ENCODE measurements around the gene GHRH.

GHRH gene

DNA sequence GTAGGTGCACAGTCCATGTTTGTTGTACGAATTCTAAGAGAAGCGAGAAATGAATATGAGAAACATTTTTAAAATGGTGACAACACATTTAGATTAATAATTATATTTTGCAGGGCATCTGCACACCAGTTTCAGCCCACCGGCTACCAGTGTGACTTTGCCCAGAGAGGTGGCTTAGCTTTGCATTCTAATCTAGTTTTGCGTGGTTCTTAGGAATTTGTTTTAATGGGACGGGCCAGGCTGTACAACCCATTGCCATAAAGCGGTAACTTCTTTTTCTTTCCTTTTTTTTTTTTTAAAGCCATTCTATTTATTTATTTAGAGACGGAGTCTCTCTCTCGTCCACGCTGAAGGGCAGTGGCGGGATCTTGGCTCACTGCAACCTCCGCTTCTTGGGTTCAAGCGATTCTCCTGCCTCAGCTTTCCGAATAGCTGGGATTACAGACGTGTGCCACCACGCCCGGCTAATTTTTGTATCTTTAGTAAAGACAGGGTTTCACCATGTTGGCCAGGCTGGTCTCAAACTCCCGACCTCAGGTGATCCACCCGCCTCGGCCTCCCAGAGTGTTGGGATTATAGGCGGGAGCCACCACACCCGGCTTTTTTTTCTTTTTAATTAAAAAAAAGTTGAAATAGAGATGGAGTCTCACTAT, 28.7 kb upstream of the GHRH start:
- no peak for DNase-seq

- DNase-seq, result no peak
These were observed 26.5 kb upstream of the GHRH start for GRCh38 chr20:37288091-37288490.

DNA sequence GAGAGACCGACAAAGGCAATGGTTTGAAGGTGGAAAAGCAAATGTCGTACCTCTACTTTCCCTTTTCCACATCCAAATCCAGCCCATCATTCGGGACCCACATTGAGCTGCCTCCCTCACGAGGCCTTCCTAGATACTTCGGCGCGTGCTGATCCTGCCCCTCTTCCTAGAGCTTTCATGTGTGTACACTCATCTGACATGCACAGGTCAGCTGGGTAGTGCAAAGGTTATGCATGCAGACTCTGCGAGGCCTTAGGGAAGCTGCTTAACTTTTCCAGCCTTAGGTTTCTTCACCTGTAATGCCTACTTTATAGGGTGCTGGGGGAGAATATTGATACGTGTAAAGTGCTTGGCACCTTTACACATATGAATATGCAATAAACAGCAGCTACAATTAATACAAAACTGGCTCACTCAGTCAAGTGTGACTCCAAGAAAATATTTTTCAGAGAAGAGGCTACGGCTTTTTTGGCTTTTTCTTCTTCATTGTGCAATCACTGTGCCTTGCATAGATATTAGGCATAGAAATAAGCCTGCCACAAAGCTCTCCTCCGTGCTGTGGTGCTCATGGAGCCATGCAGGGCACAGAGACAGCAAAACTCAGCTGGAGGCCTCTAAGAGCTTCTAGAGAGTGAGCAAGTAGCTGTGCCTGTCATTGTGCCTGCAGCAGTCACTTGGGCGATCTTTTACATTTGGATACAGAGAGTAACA, 24.2 kb upstream of the GHRH start:
- DNase-seq, result no peak

- no peak for DNase-seq
These were observed 23.1 kb upstream of the GHRH start for GRCh38 chr20:37284691-37285161.

- DNase-seq, result no peak
These were observed 22.0 kb upstream of the GHRH start for GRCh38 chr20:37283530-37284195.

DNA sequence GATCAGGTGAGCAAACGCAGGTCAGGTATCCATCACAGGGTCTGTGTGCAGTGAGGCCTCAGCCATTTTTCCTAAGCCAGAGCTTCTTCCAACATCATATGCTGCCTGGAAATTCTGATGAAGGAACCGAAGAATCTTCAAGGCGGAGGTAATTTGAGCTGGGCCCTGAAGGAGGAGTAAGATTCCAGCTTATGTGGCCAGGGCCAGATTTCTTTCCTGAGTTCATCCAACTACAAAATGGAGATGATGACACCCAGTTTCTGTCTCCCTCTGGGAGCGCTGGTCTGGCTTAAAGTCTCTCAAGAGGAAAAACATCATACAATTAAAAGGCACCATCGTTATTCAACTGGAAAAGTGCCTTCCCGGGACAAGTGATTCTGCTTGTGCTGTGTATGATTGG, 20.9 kb upstream of the GHRH start:
- no peak for DNase-seq

DNA sequence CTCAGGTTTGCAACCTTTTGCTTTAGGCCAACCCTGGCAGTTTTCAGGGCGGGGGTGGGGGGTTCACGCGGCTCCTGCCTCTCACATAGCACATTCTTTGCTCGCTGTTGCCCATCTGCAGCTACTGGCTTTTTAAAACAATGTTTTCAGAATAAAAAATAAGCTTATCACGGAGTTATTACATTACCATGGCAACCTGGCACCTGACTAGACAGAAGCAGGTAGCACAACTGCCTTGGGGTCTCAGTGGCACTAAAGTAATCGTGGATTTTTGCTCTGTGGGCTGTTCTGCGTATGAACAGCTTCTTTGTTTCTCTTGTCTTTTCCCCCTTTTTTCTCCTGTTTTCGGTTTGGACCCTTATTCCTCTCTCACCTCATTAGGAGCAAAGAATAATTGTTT, 18.8 kb upstream of the GHRH start:
- no peak for DNase-seq

- DNase-seq, result no peak
These were observed 18.2 kb upstream of the GHRH start for GRCh38 chr20:37279820-37280219.

- no peak for DNase-seq
These were observed 17.5 kb upstream of the GHRH start for GRCh38 chr20:37278966-37279590.

DNA sequence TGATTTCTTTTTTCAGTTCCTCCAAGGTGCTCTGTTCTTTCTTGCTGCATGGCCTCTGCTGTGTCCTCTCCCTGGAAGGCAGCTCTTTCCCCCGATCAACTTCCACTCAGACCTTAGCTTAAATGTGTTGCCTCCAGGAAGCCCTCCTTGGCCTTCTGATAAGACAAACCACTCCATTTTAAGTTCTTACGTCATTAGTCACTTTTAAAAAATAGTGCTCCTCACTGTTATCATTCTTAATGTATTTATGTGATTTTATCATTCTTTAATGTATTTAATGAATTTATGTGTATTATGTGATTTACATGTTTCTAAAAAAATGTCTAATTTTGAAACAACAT, 15.6 kb upstream of the GHRH start:
- DNase-seq, result no peak

GRCh38 chr20:37276494-37277252, 15.1 kb upstream of the GHRH start:
- no peak for DNase-seq

DNA sequence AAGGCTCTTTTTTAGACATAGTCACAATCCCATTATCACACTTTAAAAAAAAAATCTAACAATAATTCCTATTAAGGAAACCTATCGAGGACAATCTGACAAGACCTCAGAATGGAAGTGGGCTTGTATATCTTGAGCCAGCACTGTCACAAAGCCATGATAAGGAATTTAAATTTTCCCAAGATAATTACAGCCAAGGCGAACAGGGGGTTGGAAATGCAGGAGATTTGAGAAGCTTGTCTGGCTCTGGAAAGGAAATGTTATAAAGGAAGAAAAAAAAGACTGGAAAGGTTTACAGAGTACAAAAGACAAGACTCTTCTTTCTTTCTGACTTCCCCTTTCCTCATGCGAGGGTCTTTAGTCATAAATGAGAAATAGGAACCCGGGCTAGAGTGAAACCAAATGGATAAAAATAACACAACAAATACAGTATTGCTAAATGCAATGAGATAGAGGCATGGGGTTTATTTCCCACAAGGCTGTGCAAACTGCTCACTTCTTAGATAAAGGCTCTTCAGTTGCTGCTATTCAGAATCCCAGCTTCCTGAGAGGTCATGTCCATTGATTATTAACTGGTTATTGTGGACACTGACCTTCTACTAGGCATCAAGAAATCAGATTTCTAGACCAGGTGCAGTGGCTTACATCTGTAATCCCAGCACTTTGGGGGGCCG, 13.4 kb upstream of the GHRH start:
- DNase-seq, result no peak

DNA sequence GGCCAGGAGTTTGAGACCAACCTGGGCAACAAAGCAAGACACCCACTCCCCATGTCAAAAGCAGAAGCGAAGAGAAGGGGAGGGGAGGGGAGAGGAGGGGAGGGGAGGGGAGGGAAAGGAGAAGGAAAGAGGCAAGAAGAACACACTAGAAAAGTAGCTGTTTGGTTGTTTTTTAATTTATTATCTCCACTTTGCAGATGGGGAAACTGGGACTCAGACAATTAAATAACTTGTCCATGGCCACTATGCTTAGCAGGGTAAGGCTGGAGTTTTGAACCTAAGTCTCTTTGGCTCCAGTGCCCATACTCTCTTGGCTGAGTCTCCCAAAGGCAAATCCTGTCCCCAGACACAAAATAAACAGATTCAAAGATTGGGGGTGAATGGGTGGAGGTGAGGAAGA, 12.4 kb upstream of the GHRH start:
- no peak for DNase-seq

- DNase-seq, result no peak
These were observed 9.8 kb upstream of the GHRH start for GRCh38 chr20:37271421-37271768.

GRCh38 chr20:37270576-37271420, 9.2 kb upstream of the GHRH start:
- DNase-seq, result no peak

DNA sequence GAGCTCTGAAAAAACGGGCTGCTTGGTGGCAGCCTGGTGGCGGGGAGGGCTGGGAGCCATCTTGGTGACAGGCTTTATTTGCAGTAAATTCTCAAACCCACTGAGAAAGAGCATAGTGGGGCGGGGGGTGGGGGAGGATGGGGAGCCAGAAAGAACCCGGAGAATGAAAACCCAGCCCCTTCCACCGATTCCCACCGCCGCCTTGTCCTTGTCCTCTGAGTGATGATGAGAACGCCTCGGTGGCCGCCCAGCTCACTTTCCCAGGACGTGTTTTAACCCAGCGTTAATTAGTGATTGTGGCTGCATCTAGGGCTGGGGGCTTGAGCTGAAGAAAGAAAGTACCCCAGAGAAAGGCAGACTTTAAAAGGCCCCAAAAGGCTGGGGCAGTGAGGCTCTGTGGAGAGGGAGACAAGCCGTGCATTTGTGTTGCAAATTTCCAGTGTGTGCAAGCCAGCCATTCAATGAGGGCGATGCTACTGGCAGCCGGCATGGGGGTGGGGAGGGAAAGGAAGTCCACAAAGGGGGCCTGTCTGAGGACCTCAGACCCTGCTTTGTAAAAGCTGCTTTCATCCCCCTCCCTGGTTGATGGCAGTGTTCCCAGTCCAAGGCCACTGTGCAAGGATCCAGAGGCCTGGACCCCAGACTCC, 6.2 kb upstream of the GHRH start:
- DNase-seq, result no peak

DNA sequence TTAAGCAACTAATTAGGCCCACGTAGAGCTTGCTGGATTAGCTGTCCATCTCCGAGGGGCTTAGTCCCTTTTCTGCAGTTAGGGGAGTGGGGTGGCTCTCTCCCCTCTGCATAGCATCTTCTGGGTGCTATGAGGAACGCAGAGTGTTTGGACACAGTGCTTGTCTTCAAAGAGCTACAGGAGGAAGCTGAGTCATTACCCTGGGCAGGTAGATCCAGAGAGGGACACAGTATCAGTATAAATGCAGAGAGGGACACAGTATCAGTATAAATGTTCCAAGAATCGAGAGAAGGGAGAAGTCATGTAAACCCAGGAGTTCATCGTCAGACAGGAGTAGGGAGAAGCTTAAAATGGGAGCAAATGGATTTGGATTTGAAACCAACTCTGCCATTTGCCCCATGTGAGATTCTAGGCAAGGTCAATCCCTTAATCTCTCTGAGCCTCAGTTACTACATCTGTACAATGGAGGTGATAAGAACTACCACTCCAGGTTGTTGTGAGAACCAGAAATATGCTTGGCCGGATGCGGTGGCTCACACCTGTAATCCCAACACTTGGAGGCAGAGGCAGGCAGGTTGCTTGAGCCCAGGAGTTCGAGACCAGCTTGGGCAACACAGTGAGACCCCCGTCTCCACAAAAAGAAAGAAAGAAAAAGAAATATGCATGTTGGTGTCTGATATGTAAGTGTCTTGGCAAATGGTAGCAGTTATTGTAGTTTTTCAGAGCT, 5.5 kb upstream of the GHRH start:
- DNase-seq, result no peak

GRCh38 chr20:37265152-37265551, 3.5 kb upstream of the GHRH start:
- DNase-seq, result no peak

GRCh38 chr20:37263686-37264085, 2.1 kb upstream of the GHRH start:
- DNase-seq, result no peak

DNA sequence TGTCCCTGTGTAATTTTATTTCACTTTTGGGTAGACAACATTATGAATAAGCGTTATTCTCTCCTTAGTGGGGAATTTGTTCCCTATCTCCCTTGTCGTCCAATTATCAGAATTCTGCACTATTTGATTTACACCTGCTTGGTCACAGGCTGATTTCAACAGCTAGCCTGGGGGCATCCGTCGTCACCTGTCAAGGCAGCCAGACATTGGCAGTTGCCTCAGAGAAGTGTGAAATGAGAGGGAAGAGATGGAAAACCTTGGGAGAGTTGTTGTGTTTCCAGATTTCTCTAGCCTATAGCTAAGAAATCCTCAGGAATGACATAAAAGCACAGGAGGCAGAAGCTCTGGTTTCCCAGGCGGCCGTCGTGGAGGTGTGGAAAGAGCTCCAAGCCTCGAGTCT, 891 bp upstream of the GHRH start:
- no peak for DNase-seq
